HL-60/S4 (cell line): Measurements from ENCODE around the gene DHRS7B.
"Not testable (repeated sequence)": the region's sequence is repeated elsewhere in the genome, so short reads cannot be mapped to it uniquely, and the experiment has no call there.

Experiments
- in situ Hi-C: fragments of 300-500 bp; cut with MboI; formaldehyde crosslinking; loops from 2 replicates; pipeline ENCODE4 v1.14.3; 2022; ENCODE audit warnings: low sequenced_read_pairs

DHRS7B gene

DNA sequence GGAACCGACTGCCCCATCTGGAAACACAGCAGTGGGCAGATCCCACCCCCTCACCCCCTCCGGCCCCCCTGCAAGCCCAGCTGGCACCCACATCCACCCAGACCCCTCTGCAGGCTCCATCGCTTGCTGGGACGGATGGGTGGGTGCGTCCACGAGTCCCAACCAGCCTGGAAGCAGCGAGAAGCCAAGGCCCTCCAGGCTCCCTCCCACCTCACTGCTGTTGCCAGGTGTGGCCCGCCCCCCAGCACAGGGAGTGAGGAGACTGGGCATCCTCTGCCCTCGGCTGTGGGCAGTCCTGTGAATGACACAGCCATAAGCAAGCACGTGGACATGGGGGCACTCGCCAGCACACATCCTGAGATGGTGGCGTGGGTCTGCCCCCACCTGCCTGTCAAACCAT lies 75.7 kb downstream of the DHRS7B start:
- in situ Hi-C loops, result no loop called here

- in situ Hi-C loops, result no loop called here
Measured at GRCh38 chr17:21204935-21205334, 78.2 kb downstream of the DHRS7B start.

DNA sequence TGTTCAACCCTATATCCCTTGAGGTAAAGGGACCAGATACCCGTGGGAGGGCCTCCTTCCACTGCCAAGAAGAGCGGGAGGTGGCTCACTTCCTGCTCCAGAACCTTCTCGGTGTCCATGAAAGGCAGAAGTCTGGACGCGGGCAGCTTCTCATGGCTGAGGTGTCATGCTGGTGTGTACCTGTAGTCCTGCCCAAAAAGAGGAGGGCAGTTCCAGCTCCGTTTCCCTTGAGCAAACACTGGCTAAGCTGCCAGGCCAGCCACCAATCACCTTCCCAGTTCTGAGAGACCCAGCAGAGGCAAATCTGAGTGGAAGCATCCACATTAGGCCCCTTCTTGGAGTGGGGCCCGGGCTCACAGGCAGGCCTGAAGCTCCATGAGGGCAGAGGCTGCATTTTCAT lies 81.6 kb downstream of the DHRS7B start:
- in situ Hi-C loops, result no loop called here

DNA sequence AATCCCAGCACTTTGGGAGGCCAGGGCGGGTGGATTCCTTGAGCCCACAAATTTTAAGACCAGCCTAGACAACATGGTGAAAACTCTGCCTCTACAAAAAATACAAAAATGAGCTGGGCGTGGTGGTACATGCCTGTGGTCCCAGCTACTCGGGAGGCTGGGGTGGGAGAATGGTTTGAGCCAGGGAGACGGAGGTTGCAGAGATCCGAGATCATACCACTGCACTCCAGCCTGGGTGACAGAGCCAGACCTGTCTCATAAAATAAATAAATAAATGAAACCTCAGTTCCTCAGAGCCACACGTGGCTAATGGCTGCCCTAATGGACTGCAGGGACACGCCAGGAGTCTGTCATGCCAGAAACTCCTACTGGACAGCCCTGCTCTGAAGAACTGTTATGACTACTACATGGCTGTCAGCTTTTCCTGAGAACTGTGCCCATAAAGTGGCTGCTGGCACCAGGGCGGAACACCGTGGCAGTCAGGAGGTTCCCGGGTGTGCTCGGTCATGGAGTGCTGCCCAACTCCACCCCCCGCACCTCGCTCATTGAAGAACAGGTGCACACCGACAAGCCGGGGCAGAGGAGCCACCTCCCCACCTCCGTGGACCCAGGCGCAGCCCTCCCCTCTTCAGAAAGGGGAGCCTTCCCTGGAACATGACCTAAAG lies 82.9 kb downstream of the DHRS7B start:
- in situ Hi-C loops, result no loop called here

DNA sequence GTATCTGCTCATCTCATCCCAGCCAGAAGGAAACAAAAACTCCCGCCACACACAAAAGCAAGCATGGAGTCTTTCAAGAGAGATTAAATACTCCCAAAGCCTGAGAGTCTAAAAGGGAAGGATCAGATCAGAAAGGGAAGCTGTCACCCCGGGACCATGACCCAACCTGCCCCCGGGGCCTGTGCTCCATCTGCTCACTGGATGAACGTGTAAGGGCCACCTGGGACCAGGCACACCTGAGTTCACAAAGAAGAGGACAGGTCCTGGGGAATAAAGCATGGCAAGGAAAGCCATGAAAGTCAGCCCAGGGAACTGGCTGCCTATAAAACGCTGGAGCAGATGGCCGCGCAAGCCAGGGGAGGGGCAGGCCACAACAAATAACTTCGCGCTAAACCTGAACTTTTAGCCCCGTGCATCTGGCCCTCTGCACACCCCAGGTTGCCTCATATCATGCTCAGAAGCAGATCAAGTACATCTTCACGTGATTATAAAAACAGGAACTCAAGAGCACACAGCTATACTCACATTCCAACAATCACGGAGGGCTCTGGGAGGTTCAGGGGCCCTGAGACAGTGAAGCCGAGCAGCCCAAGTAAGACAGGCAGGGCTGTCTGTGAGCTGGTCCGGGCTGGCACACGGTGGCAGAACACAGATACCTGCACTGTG lies 83.8 kb downstream of the DHRS7B start:
- in situ Hi-C loops, result no loop called here

DNA sequence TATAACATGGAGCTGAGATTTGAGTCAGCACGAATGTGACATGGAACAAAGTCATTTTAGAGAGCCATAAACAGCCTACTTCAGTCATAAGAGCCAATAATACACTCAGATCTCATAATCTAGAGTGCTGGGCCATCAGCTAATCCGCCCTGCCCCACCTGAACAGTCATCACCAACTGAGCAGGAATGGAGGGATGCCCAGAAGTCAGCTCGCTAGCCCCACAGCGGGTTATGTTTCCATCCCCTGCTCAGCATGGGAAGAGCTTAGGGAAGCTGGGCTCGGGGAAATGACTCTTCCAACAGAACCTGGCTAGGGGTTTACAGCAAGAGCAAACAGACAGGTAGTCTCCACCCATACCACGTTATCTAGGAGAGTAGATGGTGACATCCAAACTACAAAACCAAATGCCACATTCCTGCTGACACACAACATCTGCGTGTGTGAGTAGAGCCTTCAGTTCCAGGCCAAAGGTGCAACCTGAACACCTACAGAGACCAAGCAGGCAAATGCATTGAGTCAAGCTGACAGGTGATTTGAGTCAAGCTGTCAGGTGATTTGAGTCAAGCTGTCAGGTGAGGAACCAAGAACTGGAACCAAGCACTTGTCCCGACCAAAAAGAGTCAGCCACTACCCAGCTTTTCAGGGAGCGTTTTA lies 85.2 kb downstream of the DHRS7B start:
- in situ Hi-C loops, result no loop called here

GRCh38 chr17:21212826-21213637 lies 86.3 kb downstream of the DHRS7B start:
- in situ Hi-C loops, result no loop called here

- in situ Hi-C loops, result no loop called here
Measured at GRCh38 chr17:21213638-21214014, 86.9 kb downstream of the DHRS7B start.

GRCh38 chr17:21214015-21214776 lies 87.4 kb downstream of the DHRS7B start, which contains the start of gene TMEM11:
TMEM11 (minus strand) TSS chr17:21214161; CDS start chr17:21214152, 9 bp downstream.
- in situ Hi-C loops, result no loop called here

DNA sequence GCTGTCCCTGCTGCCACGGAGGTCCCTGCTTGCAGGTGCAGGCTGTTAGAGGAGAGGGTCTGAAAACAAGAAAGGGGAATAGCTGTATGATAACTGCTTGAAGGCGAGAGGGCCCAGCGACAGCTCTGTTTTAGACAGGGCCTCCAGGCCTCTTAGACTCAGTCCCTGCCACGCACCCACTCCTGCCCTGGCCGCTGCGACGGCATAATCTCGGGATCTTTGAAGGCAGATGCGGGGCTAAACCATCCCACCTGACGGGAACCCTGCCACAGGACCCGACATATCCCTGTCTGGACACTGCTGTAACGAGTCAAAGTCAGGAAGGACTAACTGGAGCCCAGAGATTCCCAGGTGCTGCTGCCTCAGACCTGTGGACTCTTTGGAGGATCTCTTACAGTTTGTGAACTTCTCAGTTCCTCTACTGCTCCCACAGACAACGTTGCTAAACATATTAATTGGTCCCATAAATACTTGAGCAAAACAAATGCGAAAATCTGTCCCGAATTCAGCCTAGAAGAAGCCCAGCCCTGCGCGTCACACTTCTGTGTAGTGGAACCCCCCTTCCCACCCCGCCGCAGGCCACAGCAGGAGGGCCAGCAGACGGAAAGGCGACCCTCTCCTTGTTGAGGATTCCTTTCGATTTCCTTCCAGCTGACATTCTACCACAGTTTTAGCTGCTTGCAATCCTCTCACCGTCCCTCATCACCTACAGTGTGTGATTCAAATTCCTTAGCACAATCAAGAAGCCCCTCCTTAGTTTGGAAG lies 88.2 kb downstream of the DHRS7B start:
- in situ Hi-C loops, result no loop called here

DNA sequence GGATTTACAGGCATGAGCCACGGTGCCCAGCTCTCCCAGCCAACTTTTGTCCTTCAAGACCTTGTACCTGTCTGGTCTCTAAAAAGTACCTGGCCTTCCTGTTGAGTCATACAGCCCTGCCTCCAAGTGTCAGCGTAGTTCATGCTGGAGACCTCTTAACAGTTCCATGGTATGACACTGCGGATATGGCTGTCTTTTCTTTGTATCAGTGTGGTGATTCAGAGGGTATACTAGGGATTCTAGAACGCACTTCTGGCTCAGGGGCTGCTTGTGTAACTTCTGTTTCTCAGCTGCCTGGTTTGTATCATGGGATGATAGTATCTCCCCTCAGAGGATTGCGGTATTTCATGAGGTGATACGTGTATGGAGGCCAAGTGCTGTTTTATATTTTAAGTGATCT lies 89.2 kb downstream of the DHRS7B start:
- in situ Hi-C loops, result no loop called here

DNA sequence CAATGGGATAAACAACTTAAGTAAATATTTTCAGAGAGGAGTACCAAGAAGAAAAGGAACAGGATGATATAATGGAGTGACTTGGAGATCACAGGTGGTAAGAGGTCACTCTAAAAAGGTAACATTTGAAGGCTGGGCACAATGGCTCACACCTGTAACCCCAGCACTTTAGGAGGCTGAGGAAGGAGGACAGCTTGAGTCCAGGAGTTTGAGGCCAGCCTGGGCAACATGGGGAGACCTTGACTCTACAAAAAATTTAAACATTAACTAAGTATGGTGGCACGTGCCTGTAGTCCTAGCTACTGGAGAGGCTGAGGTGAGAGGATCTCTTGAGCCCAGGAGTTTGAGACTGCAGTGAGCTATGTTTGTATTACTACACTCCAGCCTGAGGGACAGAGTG lies 90.6 kb downstream of the DHRS7B start:
- in situ Hi-C loops, result no loop called here

DNA sequence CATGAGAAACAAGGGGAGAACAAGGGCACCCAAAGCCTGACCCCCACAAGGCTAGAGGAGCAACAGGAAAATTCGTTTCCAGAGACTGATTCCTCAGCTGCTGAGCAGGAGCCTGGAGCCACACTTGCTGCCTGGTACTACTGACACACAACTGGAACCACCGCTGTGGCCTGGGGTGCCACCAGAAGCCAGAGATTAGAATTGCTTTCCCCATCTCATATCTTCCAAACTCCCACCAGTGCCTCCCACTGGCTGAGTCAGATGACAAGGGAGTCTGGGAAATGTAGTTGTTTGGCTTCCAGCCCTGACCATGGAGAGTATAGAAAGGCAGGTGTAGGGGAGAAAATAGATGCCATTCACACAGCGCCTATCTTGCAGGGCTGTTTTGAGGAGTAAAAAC lies 91.3 kb downstream of the DHRS7B start:
- in situ Hi-C loops, result no loop called here

DNA sequence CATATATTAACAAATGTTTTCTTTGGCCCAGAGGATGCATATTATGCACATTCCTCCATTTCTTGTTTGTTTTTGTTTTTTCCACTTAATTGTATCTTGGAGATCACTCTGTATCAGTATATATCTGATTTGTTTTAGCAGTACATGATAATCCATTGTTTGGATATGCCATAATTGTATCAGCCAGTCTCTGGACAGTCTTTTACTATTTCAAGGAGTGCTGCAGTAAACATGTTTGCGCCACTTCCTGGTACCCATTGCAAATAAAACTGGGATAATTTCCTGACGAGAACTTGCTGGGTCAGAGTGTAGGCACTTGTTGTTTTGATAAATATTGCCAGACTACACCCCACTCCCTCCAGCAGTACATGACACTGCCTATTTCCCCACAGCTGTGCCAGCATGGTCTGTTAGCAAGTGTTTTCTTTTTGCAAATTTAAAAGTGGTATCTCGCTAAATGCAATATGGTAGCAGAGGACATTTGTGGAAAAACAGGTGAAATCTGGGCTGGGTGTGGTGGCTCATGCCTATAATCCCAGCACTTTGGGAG lies 92.1 kb downstream of the DHRS7B start:
- in situ Hi-C loops, result no loop called here

GRCh38 chr17:21223086-21223485 lies 96.3 kb downstream of the DHRS7B start:
- in situ Hi-C loops, result no loop called here

DNA sequence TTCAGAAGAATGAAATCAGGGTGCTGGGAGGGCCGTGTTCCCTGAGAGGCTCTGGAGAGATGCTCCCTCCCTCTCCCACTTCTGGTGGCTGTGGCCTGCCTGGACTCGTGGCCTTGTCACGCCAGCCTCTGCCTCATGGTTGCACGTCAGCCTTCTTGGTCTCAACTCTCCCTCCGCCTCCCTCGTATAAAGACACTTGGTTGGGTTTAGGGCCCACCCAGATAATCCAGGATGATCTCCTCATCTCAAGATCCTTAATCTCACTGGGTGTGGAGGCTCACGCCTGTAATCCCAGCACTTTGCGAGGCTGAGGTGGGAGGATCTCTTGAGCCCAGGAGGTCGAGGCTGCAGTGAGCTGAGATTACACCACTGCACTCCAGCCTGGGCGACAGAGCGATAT lies 100.5 kb downstream of the DHRS7B start:
- in situ Hi-C loops, result not testable (repeated sequence)

- in situ Hi-C loops, result no loop called here
Measured at GRCh38 chr17:21228111-21228510, 101.3 kb downstream of the DHRS7B start.

- in situ Hi-C loops, result no loop called here
Measured at GRCh38 chr17:21228845-21229244, 102.1 kb downstream of the DHRS7B start.

DNA sequence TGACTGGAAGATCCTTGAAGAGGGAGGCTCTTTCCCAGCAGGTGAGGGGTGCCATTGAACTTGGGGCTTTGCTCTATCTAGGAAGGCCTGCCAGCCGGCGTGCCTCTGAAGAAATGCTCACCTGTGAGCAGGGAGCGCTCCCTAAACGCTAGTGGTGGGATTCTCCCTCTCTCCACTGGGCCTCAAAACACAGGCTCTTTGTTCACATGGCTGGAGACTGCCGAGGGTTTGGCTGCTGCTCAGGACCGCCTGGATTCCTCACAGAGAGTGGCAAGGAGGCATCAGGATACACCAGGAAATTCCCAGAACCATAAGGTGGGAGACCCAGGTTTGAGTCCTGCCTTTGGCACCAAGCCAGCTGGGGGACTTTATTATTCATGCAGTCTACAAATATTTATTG lies 104.8 kb downstream of the DHRS7B start:
- in situ Hi-C loops, result no loop called here
